ENCODE measurements around the gene GALNS.

DNA sequence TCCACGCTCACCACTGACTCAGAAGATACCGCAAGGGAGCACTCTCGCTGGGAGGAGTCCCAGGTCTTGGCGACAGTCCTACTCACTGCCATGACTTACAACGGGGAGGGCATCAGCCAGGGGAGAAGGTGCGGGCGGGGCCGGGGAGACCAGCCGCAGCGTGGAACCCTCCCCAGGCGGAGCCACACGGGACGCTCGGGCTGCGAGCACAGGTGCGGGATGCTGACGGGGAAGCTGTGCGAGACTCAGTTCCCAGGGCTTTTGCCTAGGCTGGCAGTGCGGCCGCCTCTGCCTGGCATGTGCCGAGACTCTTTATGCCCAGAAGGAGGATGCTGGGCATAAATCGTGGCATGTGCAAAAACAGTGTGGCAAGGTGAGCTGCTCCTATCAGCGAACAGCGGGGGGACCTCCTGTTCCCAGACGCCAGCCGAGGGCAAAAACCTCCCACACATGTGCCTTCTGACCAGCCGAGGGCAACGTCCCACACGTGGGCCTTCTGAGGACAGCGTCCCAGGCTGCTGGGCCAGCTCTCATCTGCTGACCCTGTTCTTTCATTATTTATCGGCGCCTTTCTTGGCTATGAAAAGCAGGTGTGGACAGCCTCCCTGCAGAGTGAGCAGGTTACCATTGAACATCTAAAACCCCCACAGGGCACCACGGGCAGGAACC is 6.1 kb downstream of the GALNS start:
- TF ChIP-seq, protein P1, sequence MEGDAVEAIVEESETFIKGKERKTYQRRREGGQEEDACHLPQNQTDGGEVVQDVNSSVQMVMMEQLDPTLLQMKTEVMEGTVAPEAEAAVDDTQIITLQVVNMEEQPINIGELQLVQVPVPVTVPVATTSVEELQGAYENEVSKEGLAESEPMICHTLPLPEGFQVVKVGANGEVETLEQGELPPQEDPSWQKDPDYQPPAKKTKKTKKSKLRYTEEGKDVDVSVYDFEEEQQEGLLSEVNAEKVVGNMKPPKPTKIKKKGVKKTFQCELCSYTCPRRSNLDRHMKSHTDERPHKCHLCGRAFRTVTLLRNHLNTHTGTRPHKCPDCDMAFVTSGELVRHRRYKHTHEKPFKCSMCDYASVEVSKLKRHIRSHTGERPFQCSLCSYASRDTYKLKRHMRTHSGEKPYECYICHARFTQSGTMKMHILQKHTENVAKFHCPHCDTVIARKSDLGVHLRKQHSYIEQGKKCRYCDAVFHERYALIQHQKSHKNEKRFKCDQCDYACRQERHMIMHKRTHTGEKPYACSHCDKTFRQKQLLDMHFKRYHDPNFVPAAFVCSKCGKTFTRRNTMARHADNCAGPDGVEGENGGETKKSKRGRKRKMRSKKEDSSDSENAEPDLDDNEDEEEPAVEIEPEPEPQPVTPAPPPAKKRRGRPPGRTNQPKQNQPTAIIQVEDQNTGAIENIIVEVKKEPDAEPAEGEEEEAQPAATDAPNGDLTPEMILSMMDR (IDR thresholded peaks at IDR 0.05), result no peak
- TF ChIP-seq POLR2A (IDR thresholded peaks at IDR 0.05), result no peak
- no peak for TF ChIP-seq POLR2AphosphoS5 (IDR thresholded peaks at IDR 0.05)
